ENCODE measurements around the gene CACNA2D1. TPM values are rescaled to one million over a fixed set of nuclear protein-coding genes. Genes with fewer than 3 reads are reported as not detected.

CACNA2D1 gene
- total RNA-seq, 4 donors from 2014 or later: 41.8 to 125 (median 56.2) TPM

DNA sequence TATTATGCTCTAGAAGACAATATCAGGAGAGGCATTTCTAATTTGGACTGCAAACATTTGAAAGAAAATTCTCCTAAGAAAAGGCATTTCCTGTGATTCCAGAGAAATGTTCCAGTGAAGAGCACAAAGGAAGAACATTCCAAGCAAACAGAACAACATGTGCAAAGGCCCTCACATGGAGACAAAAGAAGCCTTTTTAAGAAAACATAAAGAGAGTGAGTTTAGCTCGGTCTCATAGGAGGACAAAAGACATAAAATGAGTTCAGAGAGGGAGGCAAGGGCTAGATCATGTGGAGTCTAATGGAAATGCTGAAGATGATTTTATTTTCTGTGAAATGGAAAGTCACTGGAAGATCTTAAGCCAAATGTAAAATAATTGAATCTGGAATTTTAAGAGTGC lies 404.0 kb downstream of the CACNA2D1 start:
- TF ChIP-seq, protein P1, sequence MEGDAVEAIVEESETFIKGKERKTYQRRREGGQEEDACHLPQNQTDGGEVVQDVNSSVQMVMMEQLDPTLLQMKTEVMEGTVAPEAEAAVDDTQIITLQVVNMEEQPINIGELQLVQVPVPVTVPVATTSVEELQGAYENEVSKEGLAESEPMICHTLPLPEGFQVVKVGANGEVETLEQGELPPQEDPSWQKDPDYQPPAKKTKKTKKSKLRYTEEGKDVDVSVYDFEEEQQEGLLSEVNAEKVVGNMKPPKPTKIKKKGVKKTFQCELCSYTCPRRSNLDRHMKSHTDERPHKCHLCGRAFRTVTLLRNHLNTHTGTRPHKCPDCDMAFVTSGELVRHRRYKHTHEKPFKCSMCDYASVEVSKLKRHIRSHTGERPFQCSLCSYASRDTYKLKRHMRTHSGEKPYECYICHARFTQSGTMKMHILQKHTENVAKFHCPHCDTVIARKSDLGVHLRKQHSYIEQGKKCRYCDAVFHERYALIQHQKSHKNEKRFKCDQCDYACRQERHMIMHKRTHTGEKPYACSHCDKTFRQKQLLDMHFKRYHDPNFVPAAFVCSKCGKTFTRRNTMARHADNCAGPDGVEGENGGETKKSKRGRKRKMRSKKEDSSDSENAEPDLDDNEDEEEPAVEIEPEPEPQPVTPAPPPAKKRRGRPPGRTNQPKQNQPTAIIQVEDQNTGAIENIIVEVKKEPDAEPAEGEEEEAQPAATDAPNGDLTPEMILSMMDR (IDR thresholded peaks at IDR 0.05; ENCODE audit: low read depth): no peak

DNA sequence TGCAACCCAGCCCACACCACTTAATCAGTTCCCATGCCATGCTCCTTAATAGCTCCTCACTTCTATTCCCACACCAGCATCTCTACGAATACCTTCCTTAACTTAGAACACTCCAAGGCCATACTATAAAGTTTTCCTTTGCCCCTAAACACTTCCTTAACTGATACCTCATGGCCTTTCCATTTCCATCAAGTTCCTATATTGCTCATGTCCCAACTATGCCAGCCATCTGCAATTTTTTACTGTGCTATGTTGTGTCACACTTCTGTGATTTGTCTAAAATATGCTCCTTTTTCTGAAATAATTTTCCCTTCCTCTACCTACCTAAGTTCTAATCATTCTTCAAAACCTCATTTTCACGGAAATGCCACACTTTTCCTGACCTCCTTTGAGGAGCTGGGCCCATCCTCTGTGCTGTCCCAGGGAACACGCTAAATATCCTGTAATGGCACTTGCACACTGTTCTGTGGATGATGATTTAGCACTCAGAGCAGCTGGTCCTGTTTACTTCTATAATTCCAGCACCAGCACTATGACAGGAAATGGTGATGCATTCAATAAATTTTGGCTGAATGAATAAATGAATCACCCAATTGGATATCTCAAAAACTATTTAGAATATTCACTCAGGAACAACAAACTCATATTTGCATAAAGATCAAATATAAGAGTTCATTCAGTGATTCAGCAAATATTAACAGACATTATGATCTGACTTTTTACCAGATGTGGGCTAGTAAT lies 407.3 kb downstream of the CACNA2D1 start:
- TF ChIP-seq, protein P1 (IDR thresholded peaks at IDR 0.05; ENCODE audit: low read depth): no peak

DNA sequence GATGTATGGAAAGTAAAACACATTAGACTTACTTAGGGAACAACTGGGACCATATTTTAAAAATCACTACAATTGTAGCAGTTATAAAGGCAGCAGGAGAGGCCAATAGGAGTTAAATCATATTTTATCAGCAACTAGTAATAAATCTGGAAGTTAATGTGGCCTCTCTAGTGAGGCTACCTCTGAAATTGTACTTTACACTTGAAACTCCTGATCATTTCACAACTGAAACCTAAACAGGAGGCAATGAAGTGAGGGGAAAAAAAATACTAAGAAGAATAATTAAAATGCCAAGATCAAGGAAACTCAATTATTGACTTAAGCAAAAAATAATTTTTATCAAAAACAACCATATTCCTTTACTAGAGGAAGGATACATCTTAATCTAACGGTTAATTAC lies 408.1 kb downstream of the CACNA2D1 start:
- TF ChIP-seq, protein P1 (IDR thresholded peaks at IDR 0.05; ENCODE audit: low read depth): no peak

DNA sequence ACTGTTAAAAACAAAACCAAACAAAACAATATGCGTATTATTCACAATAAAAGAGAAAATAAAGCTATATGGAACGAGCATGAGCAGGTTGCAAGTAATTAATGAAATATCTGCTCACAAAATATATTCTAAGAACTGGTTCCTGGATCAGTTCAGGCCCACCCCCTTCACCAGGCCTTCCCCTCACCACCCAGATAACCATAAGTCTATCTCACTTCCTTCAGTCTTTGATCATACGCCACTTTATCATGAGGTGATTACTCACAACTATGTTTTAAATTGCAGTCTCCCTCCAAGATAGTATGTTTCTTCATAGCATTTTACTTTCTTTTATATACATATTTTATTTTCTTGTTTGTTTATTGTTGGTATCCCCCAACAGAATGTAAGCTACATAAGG lies 410.7 kb downstream of the CACNA2D1 start:
- TF ChIP-seq, protein P1 (IDR thresholded peaks at IDR 0.05; ENCODE audit: low read depth): no peak

DNA sequence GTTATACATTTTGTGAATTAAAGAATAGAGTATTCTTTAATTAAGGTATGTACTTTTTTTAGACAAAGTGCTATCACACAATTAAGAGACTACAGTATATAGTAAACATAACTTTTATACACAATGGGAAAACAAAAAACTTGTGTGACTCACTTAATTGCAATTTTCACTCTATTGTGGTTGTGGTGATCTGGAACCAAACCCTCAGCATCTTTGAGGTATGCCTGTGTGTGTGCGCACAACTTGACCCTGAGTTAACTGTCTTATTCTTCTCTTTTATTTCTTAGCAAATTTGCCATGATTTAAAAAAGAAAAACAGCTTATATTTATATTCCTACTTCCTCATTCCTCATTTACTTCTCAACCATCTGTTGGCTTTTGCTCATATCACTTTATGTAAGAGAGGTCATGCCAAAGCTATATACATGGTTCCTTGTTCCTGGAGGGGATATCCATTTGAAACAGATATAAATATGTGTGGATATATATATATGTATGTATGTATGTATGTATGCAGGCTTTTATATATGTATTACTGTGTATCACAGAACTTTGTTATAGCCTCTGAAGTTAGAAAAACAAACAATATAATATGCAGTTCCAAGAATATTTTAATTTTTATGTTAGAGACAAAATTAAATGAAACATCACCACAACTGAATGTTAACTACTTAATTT lies 414.2 kb downstream of the CACNA2D1 start:
- TF ChIP-seq, protein P1 (IDR thresholded peaks at IDR 0.05; ENCODE audit: low read depth): no peak

DNA sequence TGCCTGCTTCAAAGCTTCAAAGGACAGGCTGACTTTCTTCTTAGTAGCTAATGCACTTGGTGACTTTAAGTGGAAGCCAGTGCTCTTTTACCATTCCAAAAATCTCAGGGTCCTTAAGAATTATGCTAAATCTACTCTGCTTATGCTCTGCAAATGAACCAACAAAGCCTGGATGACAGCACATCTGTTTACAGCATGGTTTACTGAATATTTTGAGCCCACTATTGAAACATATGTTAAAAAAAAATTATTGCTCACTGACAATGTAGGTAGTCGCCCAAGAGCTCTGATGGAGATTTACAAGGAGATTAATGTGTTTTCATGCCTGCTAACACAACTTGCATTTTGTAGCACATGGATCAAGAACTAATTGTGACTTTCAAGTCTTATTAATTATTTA lies 415.5 kb downstream of the CACNA2D1 start:
- TF ChIP-seq, protein P1 (IDR thresholded peaks at IDR 0.05; ENCODE audit: low read depth): no peak

DNA sequence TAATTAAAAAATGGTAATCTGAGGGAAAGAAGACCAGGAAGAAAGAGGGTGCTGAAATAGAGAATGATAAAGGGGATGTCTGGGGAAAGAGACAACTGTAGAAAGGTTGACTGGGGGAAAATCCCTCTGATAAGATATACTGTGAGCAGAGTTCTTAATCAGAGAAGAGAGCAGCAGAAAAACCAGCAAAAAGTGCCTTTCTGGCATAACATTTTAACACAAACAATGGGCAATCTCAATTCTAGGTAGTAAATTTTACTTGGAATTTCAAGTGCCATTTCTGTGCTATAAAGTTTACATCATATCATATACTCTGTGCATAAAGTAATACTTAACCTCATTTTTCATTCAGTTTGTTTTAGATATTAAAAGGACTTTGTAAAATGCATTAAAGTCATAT lies 421.9 kb downstream of the CACNA2D1 start:
- TF ChIP-seq, protein P1 (IDR thresholded peaks at IDR 0.05; ENCODE audit: low read depth): no peak
